K562 (cell line): Measurements from ENCODE around the gene PCSK2. TPM values are rescaled to one million over a fixed set of nuclear protein-coding genes. Genes with fewer than 3 reads are reported as not detected.

Experiments used
- ATAC-seq: fragments of 200-7000 bp; cut with Tn5 transposase; 3 replicates; pipeline ENCODE4 v1.9.1; 2020; ENCODE audit warnings: moderate library complexity
- BruUV-seq: library from RNA; stranded (reverse); fragments of 400-500 nt; replicated peaks from 2 replicates; lab custom pipeline; 2021; lab: Mats Ljungman, UMichigan
- CTCF ChIA-PET: fragments of 300-600 bp; formaldehyde crosslinking; extraction: SDS; loops from one replicate; lab custom pipeline; 2021; ENCODE audit warnings: low intra/inter-chr PET ratio; lab: Yijun Ruan, JAX
- POLR2A ChIA-PET: fragments of 300-600, 350-650 bp; sonication (Branson Sonifier 250); formaldehyde crosslinking; extraction: SDS; loops from one replicate; lab custom pipeline; 2021; ENCODE audit warnings: antibody characterized with exemption, inconsistent platforms; lab: Yijun Ruan, JAX
- DNase-seq, 4 experiments: peaks; one replicate each; pipeline versions ENCODE4 v3.0.0 to v3.0.0-alpha.2; 2011 to 2018; ENCODE audit warnings: low spot score in 3 of 4, mixed read lengths in 3 of 4; ENCODE audit errors: extremely low read depth in 1 of 4
- FAIRE-seq: peaks from 2 replicates; lab custom pipeline; 2011; peaks lifted over from hg19 to GRCh38; lab: Jason Lieb, UNC
- H2AFZ ChIP-seq: 2 replicates; pipeline ENCODE4 v1.6.0; 2011; ENCODE audit warnings: low read depth, low read length, control low read depth, inconsistent platforms
- H3K27ac ChIP-seq: fragments of 200-600 bp; 3 replicates; pipeline ENCODE4 v1.8.0; 2011; ENCODE audit warnings: low read depth, mild to moderate bottlenecking, control low read depth, inconsistent platforms, low read length, moderate library complexity, mixed read lengths; ENCODE audit errors: extremely low read depth
- H3K27me3 ChIP-seq, 2 experiments: fragments of 300-600 bp in 1 of 2; 2 replicates in 1 of 2; 3 replicates in 1 of 2; pipeline versions ENCODE4 v1.6.0 to v1.8.0; 2011; ENCODE audit warnings: inconsistent platforms in 2 of 2, low read length in 2 of 2, mild to moderate bottlenecking in 1 of 2, mixed read lengths in 1 of 2, moderate library complexity in 1 of 2; ENCODE audit not compliant: control insufficient read depth in 2 of 2, insufficient read depth in 2 of 2
- H3K36me3 ChIP-seq: fragments of 300-600 bp; 3 replicates; pipeline ENCODE4 v1.8.0; 2011; ENCODE audit warnings: mild to moderate bottlenecking, low read length, inconsistent platforms; ENCODE audit not compliant: control insufficient read depth, insufficient read depth
- H3K4me1 ChIP-seq, 2 experiments: fragments of 200-600 bp in 1 of 2; replicated peaks in 1 of 2; 2 replicates in 1 of 2; 3 replicates in 1 of 2; pipeline versions ENCODE4 v1.5.1 to v1.8.0; 2011; ENCODE audit warnings: inconsistent platforms in 2 of 2, low read length in 2 of 2, mild to moderate bottlenecking in 1 of 2, mixed read lengths in 1 of 2, moderate library complexity in 1 of 2; ENCODE audit not compliant: control insufficient read depth in 2 of 2, insufficient read depth in 2 of 2
- H3K4me2 ChIP-seq: 2 replicates; pipeline ENCODE4 v1.6.1; 2011; ENCODE audit warnings: low read length, control low read depth, inconsistent platforms, mixed read lengths; ENCODE audit not compliant: insufficient read depth
- H3K4me3 ChIP-seq: fragments of 200-600 bp; sonication (generic), shearing (Covaris generic); 2 replicates; pipeline ENCODE4 v1.5.1; 2016; ENCODE audit warnings: control low read depth, inconsistent platforms
- H3K79me2 ChIP-seq: fragments of 200-600 bp; 3 replicates; pipeline ENCODE4 v1.8.0; 2011; ENCODE audit warnings: low read length, inconsistent platforms; ENCODE audit not compliant: control insufficient read depth, insufficient read depth
- H3K9ac ChIP-seq, 2 experiments: 2 replicates each; pipeline versions ENCODE4 v1.6.0 to v1.6.1; 2011; ENCODE audit warnings: low read depth in 2 of 2, low read length in 2 of 2, control low read depth in 1 of 2, inconsistent platforms in 1 of 2, mild to moderate bottlenecking in 1 of 2, mixed read lengths in 1 of 2; ENCODE audit not compliant: insufficient read depth in 1 of 2
- H3K9me1 ChIP-seq: one replicate; pipeline ENCODE4 v1.6.0; 2011; ENCODE audit warnings: inconsistent platforms, mild to moderate bottlenecking, low read length, moderate library complexity; ENCODE audit not compliant: control insufficient read depth, insufficient read depth
- H3K9me3 ChIP-seq: replicated peaks from 2 replicates; pipeline ENCODE4 v1.5.1; 2011; ENCODE audit warnings: low read depth, low read length, inconsistent platforms; ENCODE audit not compliant: control insufficient read depth, insufficient read depth
- H4K20me1 ChIP-seq: replicated peaks from 2 replicates; pipeline ENCODE4 v1.6.1; 2011; ENCODE audit warnings: low read length, inconsistent platforms, mixed read lengths; ENCODE audit not compliant: control insufficient read depth, insufficient read depth
- CBX3 ChIP-seq, 2 experiments: IDR thresholded peaks; 1 replicate in 1 of 2; 2 replicates in 1 of 2; pipeline ENCODE4 v1.6.1; 2012; ENCODE audit warnings: inconsistent platforms in 2 of 2, low read length in 2 of 2, borderline replicate concordance in 1 of 2, control low read depth in 1 of 2
- CHD1 ChIP-seq: fragments of 200-600 bp; sonication (generic); IDR thresholded peaks from one replicate; pipeline ENCODE4 v1.6.1; 2012; ENCODE audit warnings: mild to moderate bottlenecking, moderate library complexity, low read length, inconsistent platforms
- DDX20 ChIP-seq: fragments of 450-650 bp; IDR thresholded peaks from 2 replicates; pipeline ENCODE4 v1.6.1; 2016; ENCODE audit warnings: missing genetic modification characterization, low read depth, mild to moderate bottlenecking, missing compliant biosample characterization, moderate library complexity
- FOS ChIP-seq: IDR thresholded peaks from 3 replicates; pipeline ENCODE4 v1.6.1; 2011; ENCODE audit not compliant: insufficient read length; ENCODE audit errors: extremely low read depth
- HDAC3 ChIP-seq: fragments of 450-650 bp; IDR thresholded peaks from 2 replicates; pipeline ENCODE4 v1.6.1; 2018; ENCODE audit warnings: borderline replicate concordance, mild to moderate bottlenecking, moderate library complexity; ENCODE audit not compliant: partially characterized antibody
- HNRNPUL1 ChIP-seq: fragments of 200-400 bp; formaldehyde crosslinking; IDR thresholded peaks from 2 replicates; pipeline ENCODE4 v1.6.1; 2017; ENCODE audit warnings: low read length
- KAT8 ChIP-seq: fragments of 450-650 bp; IDR thresholded peaks from 2 replicates; pipeline ENCODE4 v1.6.1; 2016; ENCODE audit warnings: low read depth, mild to moderate bottlenecking
- MITF ChIP-seq: IDR thresholded peaks from 2 replicates; pipeline ENCODE4 v1.6.1; 2014; ENCODE audit warnings: antibody characterized with exemption
- NFYB ChIP-seq: IDR thresholded peaks from 2 replicates; pipeline ENCODE4 v1.6.1; 2011; ENCODE audit warnings: mild to moderate bottlenecking, moderate library complexity; ENCODE audit not compliant: insufficient read length; ENCODE audit errors: extremely low read depth
- ZBED1 ChIP-seq: IDR thresholded peaks from 2 replicates; pipeline ENCODE4 v1.6.1; 2014
- ZKSCAN8 ChIP-seq: fragments of 200-800 bp; sonication (Bioruptor generic); IDR thresholded peaks from 2 replicates; pipeline ENCODE4 v1.6.1; 2016; ENCODE audit warnings: missing genetic modification characterization, missing compliant biosample characterization
- WGBS: fragments of 100-300 bp; shearing (Covaris generic); methylation state at CpG from one replicate; pipeline ENCODE4 v1.1.6; 2016; ENCODE audit warnings: low coverage, mixed read lengths; ENCODE audit not compliant: insufficient coverage; ENCODE audit errors: missing lambda C conversion rate; 5-methylcytosine and 5-hydroxymethylcytosine counted together
- in situ Hi-C: fragments of 300-500 bp; cut with MboI; formaldehyde crosslinking; loops from 4 replicates; pipeline ENCODE4 v1.15.0; 2018; ENCODE audit warnings: inconsistent platforms, mixed read lengths
- intact Hi-C: fragments of 100-400 bp; cut with micrococcal nuclease; formaldehyde crosslinking; loops from 2 replicates; pipeline ENCODE4 v1.14.2; 2022
- polyA plus RNA-seq, 8 experiments: library from polyadenylated mRNA; depleted of rRNA in 4 of 8; stranded (reverse) in 5 of 8; unstranded in 3 of 8; fragments of >200 nt; fragmentation: Nextera tagmentation in 2 of 8; fragmentation: Illumina TruSeq in 1 of 8; extraction: Ambion mirVana in 2 of 8; extraction: Trizol in 1 of 8; gene quantifications; 2 replicates each; pipeline versions ENCODE4 v1.2.1 to v1.2.3, GENCODE V29; 2011 to 2014; ENCODE audit warnings: inconsistent platforms in 1 of 8, missing spikeins in 1 of 8
- total RNA-seq, 7 experiments: library from RNA; depleted of rRNA in 6 of 7; stranded (reverse); fragments of >200 nt in 6 of 7; fragmentation: Illumina TruSeq in 2 of 7; extraction: Trizol in 2 of 7; gene quantifications; 2 replicates each; pipeline versions ENCODE4 v1.2.1 to v1.2.3, GENCODE V29; 2011 to 2021; ENCODE audit warnings: low replicate concordance in 1 of 7

The PCSK2 gene
- total and polyA plus RNA-seq, 9 of the 15 experiments (the other 6 are each of a cell fraction or from before 2014, with no cell fraction given): 0.04 to 0.07 (median 0.05) TPM; not detected in 6

- no peaks in the 10 kb centered on the region for H3K9me1 ChIP-seq
- H3K27me3 ChIP-seq: no peaks in the 10 kb centered on the region; a peak in 1 of 5 replicates
- H3K4me3 ChIP-seq: no peak overlapping the region
- DNase-seq (no peak), FAIRE-seq (no peak)
- no TSS peak for BruUV-seq
- in situ Hi-C loops: no loop called here
- TF ChIP-seq ZBED1 (no peak), DDX20 (tag) (no peak), CBX3 (IDR thresholded peaks at IDR 0.05; ENCODE audit: borderline replicate concordance in 1 of 2, low read length in 2 of 2) (no peak)
- TF ChIP-seq, all 486 proteins: peak for 0
- intact Hi-C loops: no loop called here
- Histone ChIP-seq H2AFZ (no peak overlapping the region), H3K4me1 (no peaks in the 10 kb centered on the region), H3K27ac (no peak overlapping the region), H3K79me2 (no peaks in the 10 kb centered on the region), H3K9ac (no peak overlapping the region), H3K4me2 (no peak overlapping the region), H3K9me3 (no peaks in the 10 kb centered on the region), H3K36me3 (no peaks in the 10 kb centered on the region), H4K20me1 (no peaks in the 10 kb centered on the region)
- POLR2A ChIA-PET: no interaction called here
- ATAC-seq: no peak
- CTCF ChIA-PET: no interaction called here
Measured at GRCh38 chr20:17385798-17386197, 159.0 kb downstream of the PCSK2 start.

GRCh38 chr20:17390655-17391054 is 163.8 kb downstream of the PCSK2 start:
- 0% methylated on average over 5 of the region's 5 CpGs for WGBS
- H3K36me3 ChIP-seq: no peaks in the 10 kb centered on the region
- POLR2A ChIA-PET: no interaction called here
- no peaks in the 10 kb centered on the region for H3K9me1 ChIP-seq
- H4K20me1 ChIP-seq: no peaks in the 10 kb centered on the region
- H3K79me2 ChIP-seq: no peaks in the 10 kb centered on the region
- FAIRE-seq: no peak
- no peaks in the 10 kb centered on the region for H3K9me3 ChIP-seq
- DNase-seq: no peak
- no peak for ATAC-seq
- CTCF ChIA-PET: no interaction called here
- H3K27me3 ChIP-seq: no peaks in the 10 kb centered on the region; a peak in 1 of 5 replicates
- H3K4me1 ChIP-seq: no peaks in the 10 kb centered on the region
- no TSS peak for BruUV-seq
- intact Hi-C loops (no loop called here), in situ Hi-C loops (no loop called here)
- no peak overlapping the region for H3K27ac ChIP-seq
- no peak overlapping the region for H2AFZ ChIP-seq
- no peak overlapping the region for H3K9ac ChIP-seq
- no peak overlapping the region for H3K4me3 ChIP-seq
- no peak overlapping the region for H3K4me2 ChIP-seq
- no peak for TF ChIP-seq CHD1
- no peak for TF ChIP-seq KAT8
- TF ChIP-seq MITF: no peak
- no peak for TF ChIP-seq HNRNPUL1
- no peak for TF ChIP-seq HDAC3
- no peak for TF ChIP-seq ZKSCAN8
- TF ChIP-seq NFYB: no peak
- no peak for TF ChIP-seq FOS
